ENCODE results near the gene C4orf50. TPM values are rescaled to one million over a fixed set of nuclear protein-coding genes. Genes with fewer than 3 reads are reported as not detected.
A peak's percentile ranks its signal among the peaks of the same experiment; 100 is the strongest.

Gene C4orf50
- total and polyA plus RNA-seq, 2 experiments from 2014 or later, result 0.06 to 0.31 TPM

DNA sequence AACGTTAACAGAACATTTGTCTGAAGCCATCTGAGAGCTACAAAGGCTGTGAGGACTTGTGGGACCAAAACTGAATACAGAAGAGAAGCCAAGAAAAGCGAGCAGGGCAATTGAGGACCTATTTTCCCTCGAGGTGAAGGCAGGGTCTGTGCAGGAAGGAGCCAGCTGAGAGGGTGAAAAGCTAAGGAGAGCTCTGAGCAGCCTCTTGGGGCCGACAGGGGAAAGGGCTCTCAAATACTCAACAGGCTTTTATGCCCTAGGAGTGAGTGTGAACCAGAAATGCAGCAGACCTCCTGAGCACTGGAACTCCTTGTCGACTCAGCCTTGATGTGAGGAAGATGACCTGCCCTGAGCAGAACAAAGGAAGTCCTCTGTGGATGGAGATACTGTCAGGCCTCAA is 54.2 kb downstream of the C4orf50 start:
- no peak overlapping the region for H3K4me3 Mint-ChIP-seq
- Histone ChIP-seq H3K4me3 (no peak overlapping the region), H3K4me1 (ENCODE audit: insufficient read depth) (no peaks in the 10 kb centered on the region), H4K20me1 (replicated peaks; ENCODE audit: insufficient read depth) (no peaks in the 10 kb centered on the region), H2AFZ (no peak overlapping the region), H3K27ac (ENCODE audit: low read depth) (no peak overlapping the region), H3K4me2 (no peak overlapping the region), H3K36me3 (ENCODE audit: insufficient read depth) (no peaks in the 10 kb centered on the region), H3F3A (replicated peaks; ENCODE audit: low read depth) (no peaks in the 10 kb centered on the region), H3K27me3 (ENCODE audit: insufficient read depth) (no peaks in the 10 kb centered on the region), H3K9me2 (ENCODE audit: insufficient read depth) (no peaks in the 10 kb centered on the region), H3K79me2 (replicated peaks; ENCODE audit: insufficient read depth) (no peaks in the 10 kb centered on the region)
- peak; percentile 73 for ATAC-seq
- peaks cover 6% of the 10 kb centered on the region; the same call in 2 of the 3 replicates for H3K4me1 Mint-ChIP-seq
- no peaks in the 10 kb centered on the region for H3K36me3 Mint-ChIP-seq (ENCODE audit: low read depth)
- no peak for TF ChIP-seq CREB1 (CRISPR knock-in tag; IDR thresholded peaks at IDR 0.05; ENCODE audit: low read depth)
- TF ChIP-seq, protein P1, sequence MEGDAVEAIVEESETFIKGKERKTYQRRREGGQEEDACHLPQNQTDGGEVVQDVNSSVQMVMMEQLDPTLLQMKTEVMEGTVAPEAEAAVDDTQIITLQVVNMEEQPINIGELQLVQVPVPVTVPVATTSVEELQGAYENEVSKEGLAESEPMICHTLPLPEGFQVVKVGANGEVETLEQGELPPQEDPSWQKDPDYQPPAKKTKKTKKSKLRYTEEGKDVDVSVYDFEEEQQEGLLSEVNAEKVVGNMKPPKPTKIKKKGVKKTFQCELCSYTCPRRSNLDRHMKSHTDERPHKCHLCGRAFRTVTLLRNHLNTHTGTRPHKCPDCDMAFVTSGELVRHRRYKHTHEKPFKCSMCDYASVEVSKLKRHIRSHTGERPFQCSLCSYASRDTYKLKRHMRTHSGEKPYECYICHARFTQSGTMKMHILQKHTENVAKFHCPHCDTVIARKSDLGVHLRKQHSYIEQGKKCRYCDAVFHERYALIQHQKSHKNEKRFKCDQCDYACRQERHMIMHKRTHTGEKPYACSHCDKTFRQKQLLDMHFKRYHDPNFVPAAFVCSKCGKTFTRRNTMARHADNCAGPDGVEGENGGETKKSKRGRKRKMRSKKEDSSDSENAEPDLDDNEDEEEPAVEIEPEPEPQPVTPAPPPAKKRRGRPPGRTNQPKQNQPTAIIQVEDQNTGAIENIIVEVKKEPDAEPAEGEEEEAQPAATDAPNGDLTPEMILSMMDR (conservative IDR thresholded peaks at IDR 0.05; ENCODE audit: low read depth in 2 of 2), result peak in 1 of 2 experiments; percentile 8; a peak in 1 of 4 replicates
- TF ChIP-seq STAT1 (IDR thresholded peaks at IDR 0.05; ENCODE audit: unreplicated experiment), result no peak
- no peak for TF ChIP-seq ZNF331 (CRISPR knock-in tag; IDR thresholded peaks at IDR 0.05; ENCODE audit: low read depth)
- TF ChIP-seq, protein P2, sequence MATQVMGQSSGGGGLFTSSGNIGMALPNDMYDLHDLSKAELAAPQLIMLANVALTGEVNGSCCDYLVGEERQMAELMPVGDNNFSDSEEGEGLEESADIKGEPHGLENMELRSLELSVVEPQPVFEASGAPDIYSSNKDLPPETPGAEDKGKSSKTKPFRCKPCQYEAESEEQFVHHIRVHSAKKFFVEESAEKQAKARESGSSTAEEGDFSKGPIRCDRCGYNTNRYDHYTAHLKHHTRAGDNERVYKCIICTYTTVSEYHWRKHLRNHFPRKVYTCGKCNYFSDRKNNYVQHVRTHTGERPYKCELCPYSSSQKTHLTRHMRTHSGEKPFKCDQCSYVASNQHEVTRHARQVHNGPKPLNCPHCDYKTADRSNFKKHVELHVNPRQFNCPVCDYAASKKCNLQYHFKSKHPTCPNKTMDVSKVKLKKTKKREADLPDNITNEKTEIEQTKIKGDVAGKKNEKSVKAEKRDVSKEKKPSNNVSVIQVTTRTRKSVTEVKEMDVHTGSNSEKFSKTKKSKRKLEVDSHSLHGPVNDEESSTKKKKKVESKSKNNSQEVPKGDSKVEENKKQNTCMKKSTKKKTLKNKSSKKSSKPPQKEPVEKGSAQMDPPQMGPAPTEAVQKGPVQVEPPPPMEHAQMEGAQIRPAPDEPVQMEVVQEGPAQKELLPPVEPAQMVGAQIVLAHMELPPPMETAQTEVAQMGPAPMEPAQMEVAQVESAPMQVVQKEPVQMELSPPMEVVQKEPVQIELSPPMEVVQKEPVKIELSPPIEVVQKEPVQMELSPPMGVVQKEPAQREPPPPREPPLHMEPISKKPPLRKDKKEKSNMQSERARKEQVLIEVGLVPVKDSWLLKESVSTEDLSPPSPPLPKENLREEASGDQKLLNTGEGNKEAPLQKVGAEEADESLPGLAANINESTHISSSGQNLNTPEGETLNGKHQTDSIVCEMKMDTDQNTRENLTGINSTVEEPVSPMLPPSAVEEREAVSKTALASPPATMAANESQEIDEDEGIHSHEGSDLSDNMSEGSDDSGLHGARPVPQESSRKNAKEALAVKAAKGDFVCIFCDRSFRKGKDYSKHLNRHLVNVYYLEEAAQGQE (IDR thresholded peaks at IDR 0.05; ENCODE audit: unreplicated experiment), result no peak
- TF ChIP-seq ZNF114 (CRISPR knock-in tag; IDR thresholded peaks at IDR 0.05), result no peak
- H3K9me3 Mint-ChIP-seq, result no peaks in the 10 kb centered on the region; the same call in 2 of the 3 replicates
- H3K27ac Mint-ChIP-seq, result no peak overlapping the region
- no peak for DNase-seq (ENCODE audit: low spot score)
- peaks cover 5% of the 10 kb centered on the region for H3K27me3 Mint-ChIP-seq (ENCODE audit: insufficient read depth, low read depth, poor library complexity)

DNA sequence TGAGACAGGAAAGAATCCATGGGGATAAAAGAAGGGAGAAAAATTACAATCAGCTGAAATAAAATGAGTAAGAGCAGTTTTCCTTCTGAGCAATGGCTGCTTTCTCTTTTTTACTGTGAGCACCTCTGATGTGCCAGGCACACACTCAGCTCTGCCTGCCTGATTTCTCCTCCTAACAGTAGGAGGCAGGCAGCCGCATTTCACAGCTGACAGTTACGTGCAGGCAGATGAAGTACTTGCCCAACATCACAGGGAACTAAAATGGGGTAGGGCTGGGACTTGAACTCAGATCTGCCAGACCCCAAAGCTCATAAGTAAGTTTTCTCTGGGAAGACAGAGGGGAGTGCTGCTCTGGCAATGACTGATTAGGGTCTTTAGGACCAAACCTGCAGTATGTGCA is 54.6 kb downstream of the C4orf50 start:
- H2AFZ ChIP-seq, result no peak overlapping the region
- H3K9me2 ChIP-seq (ENCODE audit: insufficient read depth), result no peaks in the 10 kb centered on the region
- H3K36me3 Mint-ChIP-seq (ENCODE audit: low read depth), result no peaks in the 10 kb centered on the region
- H3K27ac ChIP-seq (ENCODE audit: low read depth), result no peak overlapping the region
- DNase-seq (ENCODE audit: low spot score) (peak; percentile 49), ATAC-seq (peak; percentile 87)
- H3K4me1 ChIP-seq (ENCODE audit: insufficient read depth), result no peaks in the 10 kb centered on the region
- H3K36me3 ChIP-seq (ENCODE audit: insufficient read depth), result no peaks in the 10 kb centered on the region
- no peak overlapping the region for H3K4me2 ChIP-seq
- H3K79me2 ChIP-seq (replicated peaks; ENCODE audit: insufficient read depth), result no peaks in the 10 kb centered on the region
- H3F3A ChIP-seq (replicated peaks; ENCODE audit: low read depth), result no peaks in the 10 kb centered on the region
- no peak overlapping the region for H3K4me3 ChIP-seq
- H3K9me3 Mint-ChIP-seq, result no peaks in the 10 kb centered on the region; the same call in 2 of the 3 replicates
- H3K4me3 Mint-ChIP-seq, result no peak overlapping the region
- no peaks in the 10 kb centered on the region for H4K20me1 ChIP-seq (replicated peaks; ENCODE audit: insufficient read depth)
- peaks cover 6% of the 10 kb centered on the region; the same call in 2 of the 3 replicates for H3K4me1 Mint-ChIP-seq
- H3K27ac Mint-ChIP-seq, result no peak overlapping the region
- no peaks in the 10 kb centered on the region for H3K27me3 ChIP-seq (ENCODE audit: insufficient read depth)
- H3K27me3 Mint-ChIP-seq (ENCODE audit: insufficient read depth, low read depth, poor library complexity), result peaks cover 8% of the 10 kb centered on the region
- TF ChIP-seq, protein P1 (conservative IDR thresholded peaks at IDR 0.05; ENCODE audit: low read depth in 2 of 2), result peak; percentile 21 to 38; a peak in 2 of 4 replicates
- TF ChIP-seq, protein P3, sequence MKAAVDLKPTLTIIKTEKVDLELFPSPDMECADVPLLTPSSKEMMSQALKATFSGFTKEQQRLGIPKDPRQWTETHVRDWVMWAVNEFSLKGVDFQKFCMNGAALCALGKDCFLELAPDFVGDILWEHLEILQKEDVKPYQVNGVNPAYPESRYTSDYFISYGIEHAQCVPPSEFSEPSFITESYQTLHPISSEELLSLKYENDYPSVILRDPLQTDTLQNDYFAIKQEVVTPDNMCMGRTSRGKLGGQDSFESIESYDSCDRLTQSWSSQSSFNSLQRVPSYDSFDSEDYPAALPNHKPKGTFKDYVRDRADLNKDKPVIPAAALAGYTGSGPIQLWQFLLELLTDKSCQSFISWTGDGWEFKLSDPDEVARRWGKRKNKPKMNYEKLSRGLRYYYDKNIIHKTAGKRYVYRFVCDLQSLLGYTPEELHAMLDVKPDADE (IDR thresholded peaks at IDR 0.05), result no peak
- TF ChIP-seq NANOG (IDR thresholded peaks at IDR 0.05; ENCODE audit: borderline replicate concordance), result no peak

All from GM23338 (cell line).